Stimulated activated CD4-positive, alpha-beta T cell treated with anti-CD3 and anti-CD28 coated beads, Interleukin-2, amount 100 ng/mL, for 24 hours (primary cell): Measurements from ENCODE around the gene SLC25A14.
"Not testable (repeated sequence)": the region's sequence is repeated elsewhere in the genome, so short reads cannot be mapped to it uniquely, and the experiment has no call there.

Experiments used
- DNase-seq, 2 donors: peaks; one replicate each; pipeline ENCODE4 v3.0.0-alpha.2; 2020

SLC25A14 gene, protein sequence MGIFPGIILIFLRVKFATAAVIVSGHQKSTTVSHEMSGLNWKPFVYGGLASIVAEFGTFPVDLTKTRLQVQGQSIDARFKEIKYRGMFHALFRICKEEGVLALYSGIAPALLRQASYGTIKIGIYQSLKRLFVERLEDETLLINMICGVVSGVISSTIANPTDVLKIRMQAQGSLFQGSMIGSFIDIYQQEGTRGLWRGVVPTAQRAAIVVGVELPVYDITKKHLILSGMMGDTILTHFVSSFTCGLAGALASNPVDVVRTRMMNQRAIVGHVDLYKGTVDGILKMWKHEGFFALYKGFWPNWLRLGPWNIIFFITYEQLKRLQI

DNA sequence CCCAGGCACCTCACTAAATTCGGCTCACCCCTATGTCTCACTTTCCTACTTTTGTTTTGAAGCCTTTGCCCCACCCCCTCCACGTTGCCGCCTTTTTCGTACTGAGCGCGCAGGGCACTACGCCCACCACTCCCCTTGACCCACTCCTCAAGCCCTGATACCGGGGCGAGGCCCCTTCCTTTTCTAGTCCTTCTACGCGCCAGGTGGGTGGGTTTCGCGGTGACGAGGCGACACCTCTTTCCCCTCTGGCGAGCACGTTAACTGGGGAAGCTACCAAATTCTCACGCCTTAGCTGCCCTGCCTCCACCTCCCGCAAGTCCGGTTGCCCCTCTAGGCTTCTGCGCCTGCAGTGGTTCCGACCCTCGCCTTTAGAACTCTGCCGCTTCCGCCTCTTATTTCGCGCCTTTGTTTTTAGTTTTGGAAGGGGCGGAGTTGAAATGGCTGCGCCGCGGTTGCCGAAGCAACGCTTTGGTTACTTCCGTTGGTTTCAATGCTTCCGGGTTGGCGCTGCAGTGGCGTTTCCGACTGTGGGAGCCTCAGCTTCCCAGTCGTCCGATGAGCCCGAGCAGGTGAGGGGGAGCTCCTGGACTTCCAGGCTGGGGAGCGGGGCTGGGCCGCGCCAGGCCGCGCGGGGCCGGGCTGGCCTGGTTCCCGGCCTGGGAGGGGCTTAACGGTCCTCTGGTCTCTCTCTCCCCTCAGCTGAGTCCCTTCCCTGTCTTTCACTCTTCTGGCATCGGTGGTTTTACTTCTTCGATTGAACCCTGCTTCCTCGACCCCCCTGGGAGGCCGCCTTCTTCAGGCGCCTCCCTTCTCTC is at the start of gene SLC25A14:
TSS of gene SLC25A14 (plus strand) at position 512 of the 815 bp plus-strand sequence. CDS start 360 bp downstream, outside the sequence.
- peak; percentile 62 to 71 for DNase-seq

DNA sequence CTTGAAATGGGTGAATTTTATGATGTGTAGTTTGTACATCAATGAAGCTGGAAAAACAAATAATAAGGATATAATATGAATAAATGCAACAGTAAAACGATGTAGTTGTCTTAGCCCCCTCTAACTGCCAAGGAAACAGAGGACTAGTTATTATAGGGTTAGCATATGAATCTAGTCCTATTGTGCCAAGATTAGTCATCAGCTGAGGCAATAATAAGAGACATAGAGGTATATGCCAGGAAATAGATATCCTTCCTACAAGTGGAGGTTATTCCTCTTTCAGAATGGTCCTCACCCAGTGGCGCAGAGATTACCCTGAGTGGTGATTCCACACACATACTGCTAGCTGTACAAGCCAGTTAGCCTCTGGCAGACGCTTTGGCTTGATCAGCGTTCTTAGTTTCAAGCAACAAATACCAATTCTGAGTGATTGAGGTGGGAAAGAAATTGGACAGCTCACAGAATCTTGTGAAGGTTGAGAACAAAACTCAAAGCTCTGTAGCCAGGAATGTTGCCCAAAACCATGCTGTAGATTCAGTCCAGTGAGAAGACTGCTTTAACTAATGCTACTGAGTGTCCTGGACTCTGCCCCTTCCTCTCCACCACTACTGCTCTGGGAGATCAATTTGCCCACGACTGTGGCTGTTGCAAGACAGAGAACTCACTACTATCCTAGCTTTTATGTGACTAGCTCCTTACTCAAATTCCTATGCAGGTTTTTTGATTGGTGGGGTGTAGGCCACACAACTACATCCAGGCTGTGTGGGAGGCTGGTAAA is 44.0 kb upstream of the SLC25A14 start:
- no peak for DNase-seq

DNA sequence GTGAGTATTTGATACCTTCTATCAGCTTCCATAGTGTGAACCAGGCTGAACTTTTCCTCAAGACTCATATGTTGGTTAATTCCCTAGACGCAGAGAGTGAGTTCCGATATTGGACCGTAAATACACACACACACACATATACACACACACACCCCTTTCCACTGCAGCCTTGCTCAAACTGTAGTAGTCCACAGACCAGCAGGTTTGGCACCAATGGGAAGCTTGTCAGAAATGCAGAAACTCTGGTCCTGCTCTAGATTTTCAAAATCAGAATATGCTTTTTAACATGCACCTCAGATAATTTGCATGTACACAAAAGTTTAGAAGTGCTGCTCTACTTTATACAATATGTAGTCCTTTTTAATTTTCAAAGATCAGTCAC is 43.4 kb upstream of the SLC25A14 start:
- DNase-seq = no peak

DNA sequence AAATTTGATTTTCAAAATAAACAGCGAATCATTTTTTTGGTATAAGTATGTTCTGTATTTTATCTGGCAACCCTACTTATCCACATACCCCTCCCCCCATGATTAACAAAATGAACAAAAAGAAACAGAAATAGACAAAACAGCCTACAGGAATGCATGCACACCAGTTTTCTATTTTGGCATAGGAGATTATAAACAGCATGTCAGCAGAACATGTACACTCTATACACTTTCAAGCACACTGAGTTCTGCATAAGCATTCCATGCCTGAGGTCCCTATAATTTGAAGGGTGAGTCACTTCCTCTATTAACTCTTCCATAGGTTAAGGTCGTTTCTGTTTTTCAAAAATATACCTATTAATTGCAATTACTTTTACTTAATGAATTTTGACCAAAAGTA is 43.0 kb upstream of the SLC25A14 start:
- DNase-seq = no peak

DNA sequence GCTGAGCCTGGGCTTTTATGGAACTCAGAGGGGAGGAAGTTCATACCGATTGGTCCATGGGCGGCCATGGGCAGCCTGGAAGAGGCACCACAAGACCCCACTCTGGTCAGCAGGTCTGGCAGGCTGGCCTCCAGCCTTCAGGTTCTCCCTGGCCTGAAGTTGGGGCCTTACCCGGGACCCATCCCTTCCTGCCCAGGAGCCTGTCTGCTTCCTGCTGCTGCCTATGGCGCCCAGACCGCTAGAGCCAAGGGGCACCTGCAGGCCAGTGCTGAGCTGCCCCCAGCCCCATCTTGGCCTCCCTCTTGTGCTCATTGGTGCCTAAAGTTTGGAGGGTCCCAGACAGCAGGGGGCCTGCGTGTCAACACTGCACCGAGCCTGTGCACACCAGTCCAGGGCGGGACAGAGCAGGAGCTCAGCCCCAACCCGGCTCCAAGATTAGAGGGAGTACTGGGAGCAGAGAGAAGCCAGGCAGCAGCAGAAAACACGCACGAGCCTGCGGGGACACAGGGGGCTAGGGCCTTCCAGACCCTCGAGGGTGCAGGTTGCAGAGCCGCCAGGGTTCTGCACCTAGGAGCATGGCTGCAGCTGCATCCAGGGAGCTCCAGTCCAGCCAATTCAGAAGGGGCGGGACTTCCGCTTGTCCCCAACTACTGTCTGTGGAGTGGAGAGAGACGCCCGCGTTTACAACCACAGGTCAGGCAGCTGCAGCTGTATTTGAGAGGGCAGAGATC is 40.3 kb upstream of the SLC25A14 start:
- DNase-seq = no peak

DNA sequence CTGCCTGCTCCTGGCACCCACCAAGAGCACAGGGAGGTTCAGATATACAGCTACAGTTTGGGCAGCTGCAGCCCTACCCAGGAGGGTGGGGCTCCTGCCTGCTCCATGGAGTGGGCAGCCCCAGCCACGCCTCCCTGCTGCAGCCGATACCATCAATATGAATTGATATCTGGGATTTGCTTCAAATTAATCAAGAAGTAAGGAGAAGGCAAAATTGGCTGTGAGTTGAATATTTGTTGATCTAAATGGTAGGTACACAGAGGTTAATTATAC is 39.8 kb upstream of the SLC25A14 start:
- DNase-seq = no peak

DNA sequence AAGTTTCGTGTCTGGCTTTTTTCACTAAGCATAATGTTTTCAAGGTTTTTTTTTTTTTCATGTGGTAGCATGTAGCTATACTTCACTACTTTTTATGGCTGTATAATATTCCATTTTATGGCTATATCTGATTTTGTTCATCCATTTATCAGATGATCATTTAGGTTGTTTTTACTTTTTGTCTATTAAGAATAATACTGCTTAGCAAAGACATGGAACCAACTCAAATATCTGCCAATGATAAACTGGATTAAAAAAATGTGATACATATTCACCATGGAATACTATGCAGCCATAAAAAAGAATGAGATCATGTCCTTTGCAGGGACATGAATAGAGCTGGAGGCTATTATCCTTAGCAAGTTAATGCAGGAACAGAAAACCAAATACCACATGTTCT is 38.3 kb upstream of the SLC25A14 start:
- DNase-seq = no peak

DNA sequence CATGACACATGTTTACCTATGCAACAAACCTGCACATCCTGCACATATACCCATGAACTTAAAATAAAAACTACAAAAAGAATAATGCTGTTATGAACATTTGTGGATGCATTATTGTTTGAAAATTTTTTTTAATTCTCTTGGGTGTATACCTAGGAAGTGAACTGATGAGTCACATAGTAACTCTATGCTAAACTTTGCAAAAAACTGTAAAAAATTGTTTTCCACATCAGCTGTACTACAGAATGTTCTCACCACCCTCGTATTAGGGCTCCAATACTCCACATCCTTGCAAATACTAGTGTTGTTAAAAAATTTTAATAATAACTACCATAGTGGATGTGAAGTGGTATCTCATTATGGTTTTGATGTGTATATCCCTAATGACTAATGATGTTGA is 37.7 kb upstream of the SLC25A14 start:
- no peak for DNase-seq

DNA sequence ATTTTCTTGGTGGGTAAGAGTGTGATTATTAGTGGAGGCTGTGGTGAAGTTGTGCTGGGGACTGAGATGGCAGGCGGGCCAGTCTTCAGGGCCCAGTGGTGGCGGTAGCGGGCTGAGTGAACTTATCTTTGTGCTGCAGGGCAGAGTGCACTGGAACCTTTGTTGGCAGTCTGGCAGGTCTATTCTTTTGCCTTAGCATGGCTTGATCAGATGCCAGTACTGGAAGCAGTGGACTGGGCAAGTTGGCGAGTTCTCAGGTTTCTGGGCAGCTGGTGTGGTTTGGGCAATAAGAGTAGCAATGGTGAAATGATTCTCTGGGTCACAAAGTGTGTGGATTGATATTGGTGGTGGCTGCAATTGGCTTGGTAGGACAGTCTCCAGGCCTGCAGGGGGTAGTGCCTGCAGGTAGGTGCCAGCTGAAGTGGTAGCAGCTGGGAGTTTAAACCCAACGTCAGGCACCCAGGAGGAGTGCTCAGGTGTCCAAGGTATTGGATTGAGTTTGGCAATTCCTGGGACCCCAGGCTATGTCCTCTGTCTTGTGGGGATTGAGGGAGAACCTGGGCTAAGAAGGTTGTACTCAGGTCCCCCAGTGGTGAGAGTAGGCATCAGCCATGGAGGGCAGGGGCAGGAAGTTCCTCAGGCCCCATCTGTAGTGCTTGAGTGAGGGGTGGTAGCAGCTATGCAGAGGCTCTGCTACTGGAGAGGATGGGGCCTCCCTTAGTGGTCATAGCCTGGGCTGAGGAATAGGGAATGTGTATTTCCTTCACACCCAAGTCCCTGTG is 34.9 kb upstream of the SLC25A14 start:
- no peak for DNase-seq

DNA sequence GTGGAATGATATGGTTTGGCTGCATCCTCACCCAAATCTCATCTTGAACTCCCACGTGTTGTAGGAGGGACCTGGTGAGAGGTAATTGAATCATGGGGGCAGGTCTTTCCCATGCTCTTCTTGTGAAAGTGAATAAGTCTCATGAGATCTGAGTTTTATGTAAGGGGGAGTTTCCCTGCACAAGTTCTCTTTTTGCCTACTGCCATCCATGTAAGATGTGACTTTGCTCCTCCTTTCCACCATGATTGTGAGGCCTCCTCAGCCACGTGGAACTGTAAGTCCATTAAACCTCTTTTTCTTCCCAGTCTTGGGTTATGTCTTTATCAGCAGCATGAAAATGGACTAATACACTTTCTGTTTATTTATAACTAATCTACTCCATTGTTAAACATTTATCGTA is 19.8 kb upstream of the SLC25A14 start:
- not testable (repeated sequence) for DNase-seq

DNA sequence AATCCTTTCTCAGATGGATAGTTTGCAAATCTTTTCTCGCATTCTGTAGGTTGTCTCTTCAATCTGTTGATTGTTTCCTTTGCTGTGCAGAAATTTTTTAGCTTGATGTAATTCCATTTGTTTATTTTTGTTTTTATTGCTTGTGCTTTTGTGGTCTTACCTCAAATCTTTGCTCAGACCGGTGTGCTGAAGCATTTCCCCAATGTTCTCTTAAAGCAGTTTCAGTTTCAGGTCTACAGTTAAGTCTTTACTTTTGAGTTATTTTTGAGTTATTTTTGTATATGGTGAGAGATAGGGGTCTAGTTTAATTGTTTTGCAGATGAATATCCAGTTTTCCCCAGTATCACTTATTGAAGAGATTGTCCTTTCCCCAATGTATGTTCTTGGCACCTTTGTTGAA is 18.2 kb upstream of the SLC25A14 start:
- DNase-seq = no peak

DNA sequence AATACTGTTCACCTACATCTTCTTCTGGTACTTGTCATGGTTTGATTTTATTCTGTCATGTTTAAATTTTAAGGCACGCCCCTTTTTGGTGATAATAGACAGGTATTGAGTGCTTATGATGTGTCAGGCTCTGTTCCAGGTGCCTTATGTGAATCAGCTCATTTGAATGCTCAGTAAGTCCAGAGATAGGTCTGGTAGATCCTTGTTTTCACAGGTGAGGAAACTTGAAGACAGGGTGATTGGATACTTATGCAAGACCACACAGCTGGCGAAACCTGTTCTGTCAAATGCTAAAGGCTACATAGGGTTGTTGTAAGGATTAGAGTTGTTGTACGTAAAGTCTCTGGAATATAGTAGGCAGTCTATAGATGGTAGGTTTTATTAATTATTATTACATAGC is 9.6 kb upstream of the SLC25A14 start:
- no peak for DNase-seq

DNA sequence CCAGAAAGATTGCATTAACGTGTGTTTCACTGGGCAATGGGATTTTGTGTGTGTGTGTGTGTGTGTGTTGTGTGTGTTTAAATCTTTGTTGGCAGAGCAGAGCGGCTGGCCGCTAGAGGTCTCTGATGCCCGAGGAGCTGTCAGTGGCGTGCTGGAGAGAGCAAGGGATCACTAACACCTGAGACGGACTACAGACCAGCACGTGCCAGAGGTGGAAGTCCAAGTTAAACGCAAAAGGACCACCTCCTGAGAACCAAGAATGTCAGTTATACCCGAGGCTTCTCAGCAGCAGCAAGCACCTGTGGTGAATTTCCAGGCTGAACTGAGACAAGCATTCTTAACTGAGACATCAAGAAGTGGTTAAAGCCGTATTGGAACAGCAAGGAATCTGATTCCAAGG is 9.0 kb upstream of the SLC25A14 start:
- DNase-seq = peak; percentile 19 to 47

DNA sequence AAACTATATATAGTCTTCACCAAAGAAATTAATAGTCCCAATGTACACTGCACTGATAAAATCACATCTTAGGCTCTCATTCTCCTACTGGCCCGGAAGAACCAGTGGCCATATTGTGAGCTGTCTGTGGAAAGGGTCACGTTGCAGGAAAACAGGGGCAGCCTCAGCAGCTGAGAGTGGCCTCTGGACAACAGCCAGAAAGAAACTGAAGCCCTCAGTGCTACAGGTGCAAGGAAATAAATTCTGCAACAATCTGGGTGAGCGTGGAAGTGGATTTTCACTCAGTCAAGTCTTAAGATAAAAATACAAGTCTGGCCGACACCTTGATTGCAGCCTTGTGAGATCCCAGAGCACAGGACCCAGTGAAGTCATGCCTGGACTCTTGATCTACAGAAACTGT is 3.2 kb upstream of the SLC25A14 start:
- no peak for DNase-seq

DNA sequence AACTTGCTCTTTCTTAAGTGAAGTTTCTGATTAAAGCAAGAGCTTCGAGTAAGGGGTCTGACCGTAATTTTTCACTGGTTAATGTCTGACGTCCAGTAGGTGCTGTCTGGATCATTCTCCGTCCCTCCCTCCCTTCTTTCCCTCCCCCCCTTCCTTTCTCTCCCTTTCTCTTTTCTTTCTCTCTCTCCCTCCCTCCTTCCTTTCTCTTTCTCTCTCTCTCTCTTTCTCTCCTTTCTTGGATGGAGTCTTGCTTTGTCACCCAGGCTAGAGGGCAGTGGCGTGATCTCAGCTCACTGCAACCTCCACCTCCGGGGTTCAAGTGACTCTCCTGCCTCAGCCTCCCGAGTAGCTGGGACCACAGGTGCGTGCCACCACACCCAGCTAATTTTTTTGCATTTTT is 850 bp upstream of the SLC25A14 start:
- not testable (repeated sequence) for DNase-seq

DNA sequence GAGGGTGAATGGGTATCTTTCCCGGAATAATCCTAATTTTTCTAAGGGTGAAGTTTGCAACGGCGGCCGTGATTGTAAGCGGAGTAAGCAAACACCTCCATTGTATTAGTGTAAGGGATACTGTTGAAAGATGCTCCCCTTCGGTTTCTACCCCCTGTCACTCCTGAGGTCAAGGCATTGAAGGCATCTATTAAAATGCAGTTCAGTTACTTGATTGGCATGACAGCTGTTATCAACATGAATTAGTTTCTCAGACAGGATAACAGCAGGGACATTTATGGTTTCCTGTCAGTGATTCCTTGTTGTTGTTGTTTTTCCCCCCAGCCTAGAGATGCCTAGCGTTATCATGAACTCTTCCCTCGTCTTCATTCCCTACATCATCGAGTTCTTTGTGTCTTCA is 552 bp downstream of the SLC25A14 start:
- DNase-seq = no peak

DNA sequence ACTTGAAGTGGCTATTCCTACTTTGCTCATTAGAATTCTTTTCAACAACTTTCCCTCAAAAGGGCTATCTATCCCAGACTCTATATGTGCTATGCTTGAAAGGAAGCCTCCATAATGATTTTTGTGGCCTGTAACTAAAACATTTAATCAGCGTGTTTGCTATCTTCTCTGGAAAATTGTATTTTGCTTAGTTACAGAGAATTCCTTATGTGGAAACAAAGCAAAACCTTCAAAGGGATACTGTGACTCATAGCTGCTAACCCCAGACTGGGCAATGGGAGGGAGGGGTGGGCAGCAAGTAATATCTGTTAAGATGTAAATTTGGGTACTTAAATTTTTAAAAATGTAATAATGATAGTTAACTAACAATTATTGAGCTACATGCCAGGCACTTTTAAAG is 3.7 kb downstream of the SLC25A14 start:
- no peak for DNase-seq

DNA sequence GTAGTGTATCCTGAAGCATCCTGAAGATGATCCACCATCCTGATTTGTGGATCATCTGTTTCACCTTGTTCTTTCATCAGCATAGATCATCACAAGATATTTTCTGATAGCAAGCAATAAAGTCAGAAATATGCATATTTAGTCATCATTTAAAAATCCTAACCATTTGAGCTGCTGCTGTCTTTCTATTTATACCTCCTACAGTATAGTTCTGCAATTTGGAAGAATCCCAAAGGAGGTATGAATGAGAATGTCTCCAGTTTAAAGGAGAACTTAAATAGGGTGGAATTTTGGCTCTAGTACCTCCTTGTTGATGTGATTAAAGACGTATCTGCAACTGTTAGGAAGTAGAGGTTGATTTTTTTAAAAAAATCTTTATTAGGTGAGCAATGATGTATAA is 7.6 kb downstream of the SLC25A14 start:
- DNase-seq = no peak

DNA sequence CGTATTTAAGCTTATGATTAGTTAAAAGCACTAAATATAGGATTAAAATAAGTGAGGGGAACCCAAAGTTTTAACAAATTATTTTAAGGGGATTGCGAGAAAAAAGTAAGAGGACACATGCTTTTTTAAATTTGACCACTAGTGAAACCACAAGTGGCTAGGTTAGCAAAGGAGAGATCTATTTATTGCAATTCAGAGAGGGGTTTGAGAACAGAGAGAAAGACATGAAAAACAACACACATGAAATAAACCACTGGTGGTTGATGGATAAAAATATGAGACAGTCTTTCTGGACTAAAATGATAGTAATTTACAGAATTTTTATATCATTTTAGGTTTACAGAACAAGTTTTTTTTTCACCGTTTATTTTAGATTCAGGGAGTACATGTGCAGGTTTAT is 11.8 kb downstream of the SLC25A14 start:
- no peak for DNase-seq

DNA sequence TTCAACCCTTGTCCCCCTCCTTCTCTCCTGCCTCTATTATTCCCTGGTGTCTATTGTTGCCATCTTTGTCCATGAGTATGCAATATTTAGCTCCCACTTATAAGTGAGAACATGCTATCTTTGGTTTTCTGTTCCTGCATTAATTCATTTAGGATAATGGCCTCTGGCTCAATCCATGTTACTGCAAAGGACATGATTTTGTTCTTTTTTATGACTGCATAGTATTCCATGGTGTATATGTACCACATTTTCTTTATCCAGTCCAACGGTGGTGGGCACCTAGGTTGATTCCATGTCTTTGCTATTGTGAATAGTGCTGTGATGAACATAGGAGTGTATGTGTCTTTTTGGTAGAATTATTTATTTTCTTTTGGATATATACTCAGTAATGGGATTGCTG is 12.3 kb downstream of the SLC25A14 start:
- not testable (repeated sequence) for DNase-seq

DNA sequence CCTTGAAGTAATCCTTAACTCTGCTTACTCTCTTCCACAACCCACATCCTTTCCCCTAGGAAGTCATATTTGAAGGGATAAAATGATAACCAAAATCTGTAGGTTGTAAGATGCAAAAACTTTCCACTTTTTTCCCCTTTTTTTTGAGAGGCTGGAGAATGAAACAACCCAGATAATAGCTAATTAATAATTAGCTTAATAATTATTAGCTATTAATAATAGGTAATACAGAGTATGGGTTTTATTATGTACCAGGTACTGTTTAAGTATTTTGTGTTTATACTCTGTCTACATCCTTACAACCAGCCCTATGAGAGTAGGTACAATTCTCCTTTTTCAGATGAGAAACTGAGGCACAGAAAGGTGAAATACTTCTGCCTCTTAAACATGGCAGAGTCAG is 36.4 kb downstream of the SLC25A14 start:
- no peak for DNase-seq

DNA sequence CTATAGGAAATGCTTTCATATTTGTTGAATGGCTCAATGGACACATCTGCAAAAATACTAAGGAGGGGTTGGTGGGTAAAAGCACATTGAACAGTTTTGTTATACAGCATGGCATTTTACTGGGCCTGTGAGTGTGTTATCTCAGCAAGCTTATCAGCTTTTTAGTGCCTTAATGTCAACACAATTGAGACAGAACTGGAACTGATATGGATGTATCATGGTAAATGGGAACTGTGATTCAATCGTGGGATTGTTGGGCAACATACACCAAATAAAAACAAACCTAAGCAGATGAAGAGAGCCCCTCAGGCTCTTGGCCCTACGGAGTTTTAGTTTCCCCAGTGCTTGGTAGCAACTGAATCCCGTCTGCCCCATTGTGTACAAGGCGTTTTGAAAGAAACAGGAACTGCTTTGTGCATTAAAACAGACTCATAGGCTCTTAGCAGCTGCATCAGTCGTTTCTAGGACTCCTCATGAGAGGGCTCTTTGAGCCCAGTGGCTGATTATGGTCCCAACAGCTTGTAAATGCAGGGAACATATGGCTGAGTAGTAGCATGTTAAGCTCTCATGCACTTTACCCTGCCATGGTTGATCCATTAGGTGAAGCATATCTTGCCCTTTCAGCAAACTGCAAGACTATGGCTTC is 38.4 kb downstream of the SLC25A14 start:
- DNase-seq = no peak
